Fibroblast of skin of abdomen (primary cell): ENCODE results near the gene OMP.
"Not testable (repeated sequence)": the region's sequence is repeated elsewhere in the genome, so short reads cannot be mapped to it uniquely, and the experiment has no call there.

Experiments used
- DNase-seq: peaks from one replicate; pipeline ENCODE4 v3.0.0-alpha.2; 2013

OMP gene

GRCh38 chr11:77087723-77088225 lies 14.9 kb upstream of the OMP start:
- no peak for DNase-seq

- DNase-seq: no peak
Observed at GRCh38 chr11:77088236-77089003, 14.2 kb upstream of the OMP start.

- no peak for DNase-seq
Observed at GRCh38 chr11:77089004-77089545, 13.6 kb upstream of the OMP start.

DNA sequence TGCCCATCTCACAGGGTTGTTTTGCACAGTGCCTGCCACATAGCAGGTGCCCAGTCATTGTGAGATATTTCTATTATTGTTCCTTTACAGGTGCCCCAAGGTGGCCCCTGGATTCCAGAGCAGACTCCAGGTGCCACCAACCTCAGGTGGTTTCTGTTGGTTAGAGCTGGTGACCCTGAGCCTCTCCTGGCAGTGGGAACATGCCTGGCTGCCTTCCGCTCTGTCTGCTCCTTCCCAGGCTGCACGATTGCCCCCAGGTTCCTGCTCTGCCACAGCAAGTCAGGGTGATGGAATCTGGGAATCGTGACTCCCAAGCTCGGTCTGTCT lies 12.6 kb upstream of the OMP start:
- DNase-seq: no peak

- DNase-seq: no peak
Observed at GRCh38 chr11:77090373-77091111, 12.1 kb upstream of the OMP start.

GRCh38 chr11:77091146-77091940 lies 11.3 kb upstream of the OMP start:
- peak; percentile 59 for DNase-seq

DNA sequence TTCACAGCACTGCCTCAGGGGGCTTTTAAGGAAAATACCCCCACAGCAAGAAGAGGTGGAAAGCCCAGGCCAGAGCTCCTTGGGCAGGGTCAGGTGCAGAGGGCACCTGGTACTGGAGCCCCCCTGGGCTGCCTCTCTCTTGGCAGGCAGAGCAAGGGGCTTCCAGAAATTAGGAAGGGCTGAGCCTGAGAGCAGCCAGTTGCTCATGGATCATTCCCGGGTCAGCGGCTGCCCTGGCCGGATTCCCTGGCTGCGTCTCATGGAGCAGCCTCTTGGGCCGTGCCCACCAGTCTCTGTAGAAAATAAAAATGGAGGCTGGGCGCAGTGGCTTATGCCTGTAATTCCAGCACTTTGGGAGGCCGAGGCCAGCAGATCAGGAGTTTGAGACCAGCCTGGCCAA lies 10.3 kb upstream of the OMP start:
- DNase-seq: no peak

- no peak for DNase-seq
Observed at GRCh38 chr11:77093056-77093891, 9.4 kb upstream of the OMP start.

GRCh38 chr11:77093987-77094840 lies 8.4 kb upstream of the OMP start:
- no peak for DNase-seq

- DNase-seq: no peak
Observed at GRCh38 chr11:77094841-77095365, 7.7 kb upstream of the OMP start.

GRCh38 chr11:77095551-77096490 lies 6.8 kb upstream of the OMP start:
- DNase-seq: no peak

- no peak for DNase-seq
Observed at GRCh38 chr11:77096591-77097019, 6.0 kb upstream of the OMP start.

DNA sequence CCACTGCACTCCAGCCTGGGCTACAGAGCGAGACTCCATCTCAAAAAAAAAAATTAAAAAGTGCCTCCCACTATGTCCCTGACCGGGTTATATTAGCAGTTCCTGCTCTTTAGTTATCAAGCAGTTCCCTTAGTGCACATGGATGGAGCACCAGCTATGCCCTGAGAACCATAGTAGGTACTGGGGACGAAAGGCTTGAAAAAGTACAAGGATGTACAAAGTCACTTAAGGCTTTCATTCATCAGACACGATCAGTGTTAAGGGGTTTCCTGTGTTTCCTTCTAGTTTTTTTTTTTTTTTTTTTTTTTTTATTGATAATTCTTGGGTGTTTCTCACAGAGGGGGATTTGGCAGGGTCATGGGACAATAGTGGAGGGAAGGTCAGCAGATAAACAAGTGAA lies 5.5 kb upstream of the OMP start:
- not testable (repeated sequence) for DNase-seq

GRCh38 chr11:77100166-77101042 lies 2.2 kb upstream of the OMP start:
- no peak for DNase-seq

DNA sequence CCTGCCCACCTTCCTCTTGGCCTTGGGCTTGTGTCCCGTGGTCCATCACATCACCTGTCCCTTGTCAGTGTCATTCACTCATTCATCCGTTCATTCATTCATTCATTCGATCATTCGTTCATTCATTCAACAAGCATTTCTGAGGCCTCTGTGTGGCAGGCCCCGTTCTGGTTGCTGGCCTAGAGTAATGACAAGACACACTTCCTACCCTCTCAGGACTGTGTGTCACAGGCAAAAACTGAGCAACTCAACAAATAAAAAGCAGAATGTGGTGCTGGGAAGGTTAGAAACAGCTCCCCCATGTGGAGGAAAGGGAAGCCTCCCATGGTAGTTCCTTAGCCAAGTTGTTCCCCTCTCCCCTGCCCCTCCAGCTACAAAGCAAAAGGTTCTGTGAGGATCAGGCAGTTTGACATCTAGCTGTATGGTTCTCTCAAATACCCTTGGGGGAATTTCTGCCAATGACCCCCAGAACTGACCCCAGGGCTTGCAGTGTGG lies 1.6 kb upstream of the OMP start:
- DNase-seq: no peak

DNA sequence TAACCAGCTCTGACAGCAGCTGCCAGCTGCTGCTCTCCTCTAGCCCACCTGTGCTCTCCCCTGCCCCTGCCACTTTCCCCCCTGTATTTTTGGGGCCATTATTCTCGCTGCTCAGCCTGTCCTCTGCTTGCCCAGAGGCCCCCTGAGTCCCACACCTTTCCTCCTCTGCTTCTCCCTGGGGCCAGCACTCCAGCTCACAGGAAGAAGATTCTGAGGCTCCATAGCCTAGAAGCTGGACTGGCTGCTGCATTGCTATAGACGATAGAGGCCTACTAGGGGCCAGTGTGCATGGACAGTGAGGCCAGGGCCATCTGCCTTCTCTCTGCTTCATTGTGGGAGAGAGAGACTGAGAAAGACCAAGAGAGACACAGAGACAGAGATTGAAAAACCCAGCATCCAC lies 679 bp downstream of the OMP start:
- no peak for DNase-seq

DNA sequence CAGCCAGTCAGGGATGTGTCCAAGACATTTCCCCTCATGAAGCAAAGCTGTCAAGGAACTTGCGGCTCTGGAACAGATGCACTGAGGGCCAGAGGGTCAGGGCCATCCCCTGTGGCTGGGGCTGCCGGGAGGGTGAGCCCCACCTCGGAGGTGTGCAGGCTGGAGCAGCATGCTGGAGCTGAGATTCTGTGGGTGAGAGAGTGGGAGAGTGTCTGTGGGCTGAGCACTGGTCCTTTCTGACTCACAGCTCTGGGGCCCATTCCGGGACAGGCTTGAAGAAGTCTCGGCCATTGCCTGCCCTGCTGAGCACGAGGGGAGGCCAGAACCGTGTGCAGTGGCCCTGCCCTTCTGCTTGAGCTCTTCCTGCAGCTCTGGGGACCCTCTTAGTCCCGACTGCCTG lies 2.1 kb downstream of the OMP start:
- no peak for DNase-seq

DNA sequence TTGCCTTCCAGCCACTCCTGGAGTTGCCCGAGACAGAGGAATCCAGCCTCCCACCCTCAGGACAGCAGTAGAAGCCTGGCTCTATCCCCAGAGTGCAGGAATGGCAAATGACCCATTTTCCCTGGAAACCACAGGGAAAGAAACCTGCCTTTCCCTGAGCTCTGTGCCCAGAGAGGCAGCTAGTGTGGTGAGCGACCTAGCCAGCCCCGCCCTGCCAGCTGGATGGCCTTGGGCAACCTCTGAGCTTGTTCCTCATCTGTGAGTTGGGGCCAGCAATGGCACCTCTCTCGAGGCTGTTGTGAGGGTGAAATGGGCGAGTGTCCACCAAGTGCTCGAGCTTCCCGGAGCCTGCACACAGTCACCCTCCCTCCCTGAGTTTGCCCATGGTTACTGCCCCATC lies 3.7 kb downstream of the OMP start:
- no peak for DNase-seq
